Measurements from ENCODE around the gene PIPOX.

DNA sequence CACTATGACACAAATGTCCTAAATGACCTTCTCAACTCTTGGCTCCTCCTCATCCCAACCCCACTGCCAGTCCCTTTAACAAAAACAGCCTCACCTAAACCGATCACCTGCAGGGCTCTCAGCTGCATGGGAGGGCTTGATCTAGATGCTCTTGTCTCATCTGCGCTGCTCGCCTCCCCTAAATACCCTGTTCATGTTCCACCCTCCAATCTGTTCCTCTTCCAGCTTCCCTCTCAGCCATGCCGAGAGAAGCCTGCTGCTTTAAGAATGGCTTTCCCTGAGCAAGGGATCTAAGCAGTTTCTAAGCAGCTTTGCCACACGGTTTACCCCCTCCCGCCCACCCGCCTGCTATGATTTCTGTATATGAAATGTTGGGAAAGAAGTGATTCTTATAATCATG is 23.7 kb downstream of the PIPOX start:
- TF ChIP-seq, protein P1, sequence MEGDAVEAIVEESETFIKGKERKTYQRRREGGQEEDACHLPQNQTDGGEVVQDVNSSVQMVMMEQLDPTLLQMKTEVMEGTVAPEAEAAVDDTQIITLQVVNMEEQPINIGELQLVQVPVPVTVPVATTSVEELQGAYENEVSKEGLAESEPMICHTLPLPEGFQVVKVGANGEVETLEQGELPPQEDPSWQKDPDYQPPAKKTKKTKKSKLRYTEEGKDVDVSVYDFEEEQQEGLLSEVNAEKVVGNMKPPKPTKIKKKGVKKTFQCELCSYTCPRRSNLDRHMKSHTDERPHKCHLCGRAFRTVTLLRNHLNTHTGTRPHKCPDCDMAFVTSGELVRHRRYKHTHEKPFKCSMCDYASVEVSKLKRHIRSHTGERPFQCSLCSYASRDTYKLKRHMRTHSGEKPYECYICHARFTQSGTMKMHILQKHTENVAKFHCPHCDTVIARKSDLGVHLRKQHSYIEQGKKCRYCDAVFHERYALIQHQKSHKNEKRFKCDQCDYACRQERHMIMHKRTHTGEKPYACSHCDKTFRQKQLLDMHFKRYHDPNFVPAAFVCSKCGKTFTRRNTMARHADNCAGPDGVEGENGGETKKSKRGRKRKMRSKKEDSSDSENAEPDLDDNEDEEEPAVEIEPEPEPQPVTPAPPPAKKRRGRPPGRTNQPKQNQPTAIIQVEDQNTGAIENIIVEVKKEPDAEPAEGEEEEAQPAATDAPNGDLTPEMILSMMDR (conservative IDR thresholded peaks at IDR 0.05 in 1 of 2, IDR thresholded peaks at IDR 0.05 in 1 of 2; ENCODE audit: low read depth in 1 of 2, low read length in 2 of 2), result no peak
- no peak for TF ChIP-seq EZH2 (IDR thresholded peaks at IDR 0.05; ENCODE audit: low read length, missing control alignments)

Measured in fibroblast of lung (primary cell).